IgD-negative memory B cell (primary cell): ENCODE data around the gene IFIT5. TPM values are rescaled to one million over a fixed set of nuclear protein-coding genes. Genes with fewer than 3 reads are reported as not detected.
"Not testable (repeated sequence)": the region's sequence is repeated elsewhere in the genome, so short reads cannot be mapped to it uniquely, and the experiment has no call there.

Experiments
- H3K27ac Mint-ChIP-seq, 3 donors: one replicate each; pipeline ENCODE4 v1.8.0; 2020 to 2022; ENCODE audit warnings: mild to moderate bottlenecking in 3 of 3, mixed read lengths in 3 of 3, moderate library complexity in 1 of 3
- H3K27me3 Mint-ChIP-seq: one replicate; pipeline ENCODE4 v1.8.0; 2021; ENCODE audit warnings: mixed read lengths
- H3K36me3 Mint-ChIP-seq: one replicate; pipeline ENCODE4 v1.8.0; 2020; ENCODE audit warnings: mild to moderate bottlenecking, mixed read lengths
- H3K4me1 Mint-ChIP-seq, 3 donors: one replicate each; pipeline ENCODE4 v1.8.0; 2020 to 2022; ENCODE audit warnings: mixed read lengths in 3 of 3, mild to moderate bottlenecking in 1 of 3
- H3K4me3 Mint-ChIP-seq, 4 donors: one replicate each; pipeline ENCODE4 v1.8.0; 2020 to 2022; ENCODE audit warnings: mild to moderate bottlenecking in 4 of 4, mixed read lengths in 4 of 4, moderate library complexity in 3 of 4
- H3K9me3 Mint-ChIP-seq, 3 donors: one replicate each; pipeline ENCODE4 v1.8.0; 2020 to 2021; ENCODE audit warnings: mixed read lengths in 3 of 3, mild to moderate bottlenecking in 1 of 3
- polyA plus RNA-seq: library from polyadenylated mRNA; unstranded; fragments of 300-500 nt; fragmentation: Illumina TruSeq; gene quantifications from one replicate; pipeline ENCODE4 v1.2.3, GENCODE V29; 2021

IFIT5 gene
- polyA plus RNA-seq, 1 donor from 2014 or later: 17.3 TPM

DNA sequence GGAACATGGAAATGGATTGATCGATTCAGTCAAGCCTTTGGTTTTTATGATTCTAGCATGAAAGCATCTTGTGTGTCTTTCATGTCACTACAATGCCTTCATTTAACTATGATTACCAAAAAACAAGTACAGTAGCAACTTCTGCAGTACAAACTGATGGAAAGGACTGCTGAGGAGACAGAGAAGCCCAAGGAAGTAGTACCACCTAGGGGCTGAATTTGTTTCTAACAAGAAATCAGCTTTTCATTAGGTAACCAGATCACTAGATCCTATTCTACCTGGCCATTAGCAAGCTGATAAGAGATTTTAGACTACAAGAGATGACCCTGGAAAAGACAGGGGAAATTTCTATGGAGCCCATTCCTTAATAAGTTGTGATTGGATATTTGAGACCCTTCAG lies 25.1 kb upstream of the IFIT5 start:
- no peak overlapping the region for H3K27ac Mint-ChIP-seq
- H3K36me3 Mint-ChIP-seq: no peaks in the 10 kb centered on the region
- peaks cover 25 to 34% (median 28%) of the 10 kb centered on the region in 3 donors for H3K4me1 Mint-ChIP-seq
- no peaks in the 10 kb centered on the region for H3K27me3 Mint-ChIP-seq
- no peaks in the 10 kb centered on the region for H3K9me3 Mint-ChIP-seq
- H3K4me3 Mint-ChIP-seq: no peak overlapping the region

GRCh38 chr10:89390476-89391225 lies 23.7 kb upstream of the IFIT5 start:
- H3K4me1 Mint-ChIP-seq: peaks cover 16 to 29% (median 24%) of the 10 kb centered on the region in 3 donors
- peaks cover 5% of the 10 kb centered on the region for H3K36me3 Mint-ChIP-seq
- H3K9me3 Mint-ChIP-seq: no peaks in the 10 kb centered on the region
- H3K27ac Mint-ChIP-seq: no peak overlapping the region
- no peaks in the 10 kb centered on the region for H3K27me3 Mint-ChIP-seq
- H3K4me3 Mint-ChIP-seq: peak overlapping the region in 2 of 4 donors; percentile 12 to 41

DNA sequence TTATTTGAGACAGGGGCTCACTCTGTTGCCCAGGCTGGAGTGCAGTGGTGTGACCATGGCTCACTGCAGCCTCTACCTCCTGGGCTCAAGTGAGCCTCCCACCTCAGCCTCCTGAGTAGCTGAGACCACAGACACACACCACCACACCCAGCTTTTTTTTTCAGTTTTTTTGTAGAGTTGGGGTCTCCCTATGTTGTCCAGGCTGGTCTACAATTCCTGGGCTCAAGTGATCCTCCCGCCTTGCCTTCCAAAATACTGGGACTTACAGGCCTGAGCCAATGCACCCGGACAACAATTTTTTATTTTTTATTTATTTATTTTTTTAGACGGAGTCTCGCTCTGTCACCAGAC lies 23.2 kb upstream of the IFIT5 start:
- H3K27ac Mint-ChIP-seq, H3K36me3 Mint-ChIP-seq, H3K9me3 Mint-ChIP-seq, H3K27me3 Mint-ChIP-seq: not testable (repeated sequence)
- H3K4me1 Mint-ChIP-seq: peaks cover 16 to 29% (median 24%) of the 10 kb centered on the region in 3 donors
- H3K4me3 Mint-ChIP-seq: peak overlapping the region in 1 of 4 donors; percentile 41

DNA sequence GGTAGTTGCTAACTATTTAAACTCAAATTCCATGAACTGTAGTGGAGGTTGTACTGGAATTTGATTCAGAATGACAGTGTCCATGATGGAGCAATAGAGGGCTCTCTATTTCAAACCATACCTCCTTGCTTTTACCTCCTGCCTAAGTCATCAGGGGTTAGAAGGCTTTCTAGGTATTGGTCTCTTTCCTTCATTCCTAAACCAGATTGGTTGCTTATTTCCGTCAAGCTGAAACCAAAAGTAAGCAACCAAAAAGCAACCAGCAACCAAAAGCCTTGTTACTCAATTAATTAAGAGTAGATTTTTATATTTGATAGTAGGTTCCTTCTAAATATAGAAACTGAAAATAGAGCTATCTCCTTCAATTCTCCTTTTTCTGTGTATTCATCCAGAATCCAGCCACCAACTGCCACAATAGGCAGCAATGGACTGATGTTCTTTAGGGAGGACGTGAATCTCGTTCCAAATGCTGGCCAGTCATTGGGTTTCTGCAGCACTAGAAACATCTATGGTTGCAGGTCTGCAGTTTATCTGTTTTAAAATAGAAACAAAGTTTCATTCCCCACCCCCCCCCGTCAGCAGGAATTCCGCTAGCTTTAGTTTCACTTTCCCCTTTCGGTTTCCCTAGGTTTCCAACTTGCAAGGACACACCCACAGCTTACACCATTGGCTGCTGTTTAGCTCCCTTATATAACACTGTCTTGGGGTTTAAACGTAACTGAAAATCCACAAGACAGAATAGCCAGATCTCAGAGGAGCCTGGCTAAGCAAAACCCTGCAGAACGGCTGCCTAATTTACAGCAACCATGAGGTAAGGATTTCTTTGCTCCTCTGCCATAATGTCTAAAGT lies 22.2 kb upstream of the IFIT5 start, which contains the start of gene IFIT1:
Gene IFIT1, plus strand, starts transcription at position 717 of the 850 bp plus-strand sequence. Its CDS starts 90 bp downstream, at position 807.
- H3K36me3 Mint-ChIP-seq: peaks cover 7% of the 10 kb centered on the region
- H3K4me1 Mint-ChIP-seq: peaks cover 16 to 29% (median 24%) of the 10 kb centered on the region in 3 donors
- H3K27ac Mint-ChIP-seq: peak within 1 kb of the TSS; percentile 55 to 95 (median 84)
- H3K9me3 Mint-ChIP-seq: no peaks in the 10 kb centered on the region
- H3K27me3 Mint-ChIP-seq: no peaks in the 10 kb centered on the region
- peak within 1 kb of the TSS; percentile 83 to 95 (median 90) for H3K4me3 Mint-ChIP-seq

DNA sequence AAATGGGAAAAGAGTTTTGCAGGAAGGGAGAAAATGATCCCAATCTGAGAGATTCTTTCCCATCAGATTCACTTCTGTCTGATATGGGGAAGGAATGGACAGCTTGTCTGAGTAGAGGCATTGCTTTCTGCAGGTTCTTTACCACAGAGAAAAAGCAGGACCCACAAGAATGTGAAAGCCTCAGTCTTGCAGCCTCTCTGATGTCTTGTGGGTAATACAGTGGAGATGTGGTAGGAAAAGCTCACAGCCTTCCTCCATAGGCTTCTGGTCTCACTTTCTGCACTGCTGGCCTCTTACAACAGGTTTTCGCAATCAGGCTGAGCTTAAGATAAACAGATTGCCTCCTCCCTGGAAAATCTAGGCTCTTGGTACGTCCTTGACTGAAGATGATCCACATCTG lies 21.4 kb upstream of the IFIT5 start:
- Mint-ChIP-seq H3K9me3 (no peaks in the 10 kb centered on the region), H3K4me3 (peak overlapping the region; percentile 83 to 95 (median 90)), H3K27me3 (no peaks in the 10 kb centered on the region), H3K36me3 (peaks cover 7% of the 10 kb centered on the region), H3K4me1 (peaks cover 14 to 29% (median 24%) of the 10 kb centered on the region in 3 donors), H3K27ac (peak overlapping the region; percentile 55 to 95 (median 84))

DNA sequence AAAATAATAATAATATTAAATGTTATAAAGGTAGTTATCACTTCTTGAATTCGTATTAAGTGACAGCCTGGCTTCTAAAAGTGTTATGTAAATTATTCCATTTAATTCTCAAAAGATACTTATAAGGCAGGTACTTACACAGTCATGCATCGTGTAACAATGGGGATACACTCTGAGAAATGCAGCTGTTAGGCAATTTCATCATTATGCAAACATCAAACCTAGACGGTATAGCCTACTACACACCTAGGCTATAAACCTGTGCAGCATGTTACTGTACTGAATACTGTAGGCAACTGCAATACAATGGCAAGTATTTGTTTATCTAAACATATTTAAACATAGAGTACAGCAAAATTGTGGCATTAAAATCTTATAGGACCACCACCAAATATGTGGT lies 20.5 kb upstream of the IFIT5 start:
- Mint-ChIP-seq H3K36me3 (peaks cover 8% of the 10 kb centered on the region), H3K4me3 (peak overlapping the region in 2 of 4 donors; percentile 60 to 85), H3K27ac (peak overlapping the region in 1 of 3 donors; percentile 16), H3K9me3 (no peaks in the 10 kb centered on the region), H3K4me1 (peaks cover 14 to 32% (median 25%) of the 10 kb centered on the region in 3 donors), H3K27me3 (no peaks in the 10 kb centered on the region)

DNA sequence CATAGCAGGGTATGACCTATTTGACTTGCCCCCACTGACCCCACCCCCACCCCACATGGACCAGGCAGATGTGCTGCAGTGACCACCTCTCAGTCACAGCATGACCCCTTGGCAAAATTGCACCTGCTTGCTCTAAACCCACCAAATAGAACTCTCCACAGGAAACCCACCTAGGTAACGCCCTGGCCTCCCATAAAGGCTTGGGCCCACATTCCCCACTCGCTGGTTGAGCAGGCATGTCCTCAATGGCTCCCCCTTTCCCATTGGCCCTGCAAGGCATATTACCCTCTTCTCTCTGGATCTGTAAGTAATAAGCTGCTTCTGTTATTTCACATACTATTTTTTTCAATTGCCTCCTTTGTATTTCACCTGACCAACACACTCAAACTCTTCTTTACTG lies 19.2 kb upstream of the IFIT5 start:
- Mint-ChIP-seq H3K4me3 (peak overlapping the region in 1 of 4 donors; percentile 41), H3K4me1 (peaks cover 14 to 36% (median 25%) of the 10 kb centered on the region in 3 donors), H3K9me3 (no peaks in the 10 kb centered on the region), H3K27ac (peak overlapping the region in 1 of 3 donors; percentile 4), H3K27me3 (no peaks in the 10 kb centered on the region), H3K36me3 (peaks cover 8% of the 10 kb centered on the region)

DNA sequence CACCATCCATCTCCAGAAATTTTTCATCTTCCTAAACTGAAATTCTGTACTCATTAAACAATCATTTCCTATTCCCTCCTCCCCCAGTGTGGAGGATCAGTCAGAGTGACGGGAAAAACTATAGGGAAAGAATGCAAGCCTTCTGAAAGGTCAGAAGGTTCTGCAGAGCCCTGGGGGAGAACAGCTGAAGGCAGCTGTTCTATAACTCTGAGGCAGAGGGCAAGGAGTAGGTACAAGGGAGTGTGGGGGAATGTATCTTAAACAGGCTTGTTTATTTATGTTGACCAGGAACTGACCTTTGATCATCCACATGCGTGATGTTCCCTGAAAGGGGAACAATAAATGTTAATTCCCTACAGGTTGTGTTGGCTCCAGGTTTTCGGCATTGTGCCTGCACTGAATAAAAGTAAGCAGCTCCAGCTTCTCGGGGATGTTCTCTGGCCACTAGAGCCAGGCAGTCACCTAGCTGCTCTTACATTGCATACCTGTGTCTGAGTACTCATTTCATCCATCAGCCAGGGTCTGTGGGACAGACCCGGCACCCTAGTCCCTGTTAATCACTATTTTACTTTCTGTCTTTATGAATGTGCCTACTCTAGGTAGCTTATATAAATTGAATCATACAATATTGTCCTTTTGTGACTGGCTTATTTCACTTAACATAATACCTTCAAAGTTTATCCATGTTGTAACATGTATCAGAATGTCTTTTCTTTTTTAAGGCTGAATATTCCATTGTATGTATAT lies 16.2 kb upstream of the IFIT5 start:
- no peak overlapping the region for H3K4me3 Mint-ChIP-seq
- H3K36me3 Mint-ChIP-seq: peaks cover 8% of the 10 kb centered on the region
- no peaks in the 10 kb centered on the region for H3K9me3 Mint-ChIP-seq
- no peak overlapping the region for H3K27ac Mint-ChIP-seq
- H3K4me1 Mint-ChIP-seq: peaks cover 8 to 18% (median 13%) of the 10 kb centered on the region in 3 donors
- H3K27me3 Mint-ChIP-seq: no peaks in the 10 kb centered on the region

GRCh38 chr10:89399956-89400355 lies 14.4 kb upstream of the IFIT5 start:
- no peaks in the 10 kb centered on the region for H3K9me3 Mint-ChIP-seq
- H3K27ac Mint-ChIP-seq: no peak overlapping the region
- no peak overlapping the region for H3K4me3 Mint-ChIP-seq
- H3K4me1 Mint-ChIP-seq: peaks cover 1 to 12% (median 9%) of the 10 kb centered on the region in 3 donors
- no peaks in the 10 kb centered on the region for H3K27me3 Mint-ChIP-seq
- peaks cover 11% of the 10 kb centered on the region for H3K36me3 Mint-ChIP-seq

DNA sequence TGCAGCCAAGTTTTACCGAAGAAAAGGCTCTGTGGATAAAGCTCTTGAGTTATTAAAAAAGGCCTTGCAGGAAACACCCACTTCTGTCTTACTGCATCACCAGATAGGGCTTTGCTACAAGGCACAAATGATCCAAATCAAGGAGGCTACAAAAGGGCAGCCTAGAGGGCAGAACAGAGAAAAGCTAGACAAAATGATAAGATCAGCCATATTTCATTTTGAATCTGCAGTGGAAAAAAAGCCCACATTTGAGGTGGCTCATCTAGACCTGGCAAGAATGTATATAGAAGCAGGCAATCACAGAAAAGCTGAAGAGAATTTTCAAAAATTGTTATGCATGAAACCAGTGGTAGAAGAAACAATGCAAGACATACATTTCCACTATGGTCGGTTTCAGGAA lies 11.3 kb upstream of the IFIT5 start:
- H3K4me3 Mint-ChIP-seq: no peak overlapping the region
- no peaks in the 10 kb centered on the region for H3K9me3 Mint-ChIP-seq
- H3K36me3 Mint-ChIP-seq: peaks cover 12% of the 10 kb centered on the region
- H3K27me3 Mint-ChIP-seq: no peaks in the 10 kb centered on the region
- no peak overlapping the region for H3K27ac Mint-ChIP-seq
- H3K4me1 Mint-ChIP-seq: peaks cover 0 to 7% (median 5%) of the 10 kb centered on the region in 3 donors

DNA sequence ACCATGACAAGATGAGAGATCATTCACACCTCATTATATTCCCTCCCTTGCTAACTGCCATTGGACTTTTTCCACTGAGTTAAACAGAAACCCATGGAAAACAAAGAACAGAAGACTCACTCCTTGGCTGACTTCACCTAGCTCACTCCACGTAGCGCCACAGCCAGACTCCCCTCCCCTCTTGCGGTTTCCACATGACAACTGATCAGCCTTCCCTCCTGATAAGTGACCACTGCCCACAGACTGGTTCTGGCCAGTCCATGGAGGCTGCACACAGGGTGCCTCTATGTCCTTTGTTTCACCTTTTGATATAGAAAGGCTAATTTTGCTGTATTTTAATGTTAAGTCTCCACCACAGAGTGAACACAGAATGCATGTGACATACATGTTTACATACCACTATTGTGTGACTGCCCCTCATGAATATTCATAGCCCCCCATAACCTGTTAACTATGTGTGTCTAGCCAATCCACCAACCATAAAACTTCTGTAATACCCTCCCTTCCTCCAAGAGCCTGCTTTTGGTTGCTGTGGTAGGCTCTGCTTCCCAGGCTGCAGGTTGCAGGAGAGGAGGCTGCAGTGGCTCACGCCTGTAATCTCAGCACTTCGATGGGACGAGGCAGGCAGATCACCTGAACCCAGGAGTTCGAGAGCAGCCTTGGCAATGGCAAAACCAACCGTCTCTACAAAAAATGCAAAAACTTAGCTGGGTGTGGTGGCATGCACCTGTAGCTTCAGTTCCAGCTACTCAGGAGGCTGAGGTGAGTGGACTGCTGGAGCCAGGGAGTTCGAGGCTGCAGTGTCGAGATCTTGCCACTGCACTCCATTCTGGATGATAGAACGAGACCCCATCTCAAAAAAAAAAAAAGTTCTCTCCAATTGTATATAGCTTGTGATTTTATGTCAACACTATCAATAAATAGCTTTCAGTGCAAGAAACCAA lies 10.0 kb upstream of the IFIT5 start:
- Mint-ChIP-seq H3K27me3 (no peaks in the 10 kb centered on the region), H3K9me3 (no peaks in the 10 kb centered on the region), H3K36me3 (peaks cover 10% of the 10 kb centered on the region), H3K27ac (no peak overlapping the region), H3K4me1 (peaks cover 0 to 3% (median 0%) of the 10 kb centered on the region in 3 donors), H3K4me3 (no peak overlapping the region)

DNA sequence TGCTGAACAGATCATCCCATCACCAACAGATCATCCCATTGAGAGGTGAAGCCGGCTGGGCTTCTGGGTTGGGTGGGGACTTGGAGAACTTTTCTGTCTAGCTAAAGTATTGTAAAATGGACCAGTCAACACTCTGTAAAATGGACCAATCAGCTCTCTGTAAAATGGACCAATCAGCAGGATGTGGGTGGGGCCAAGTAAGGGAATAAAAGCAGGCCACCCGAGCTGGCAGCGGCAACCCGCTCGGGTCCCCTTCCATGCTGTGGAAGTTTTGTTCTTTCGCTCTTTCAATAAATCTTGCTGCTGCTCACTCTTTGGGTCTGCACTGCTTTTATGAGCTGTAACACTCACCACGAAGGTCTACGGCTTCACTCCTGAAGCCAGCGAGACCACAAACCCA lies 8.2 kb upstream of the IFIT5 start:
- H3K9me3 Mint-ChIP-seq, H3K27me3 Mint-ChIP-seq, H3K4me3 Mint-ChIP-seq, H3K4me1 Mint-ChIP-seq: not testable (repeated sequence)
- Mint-ChIP-seq H3K27ac (peak overlapping the region in 1 of 3 donors; percentile 33), H3K36me3 (peaks cover 10% of the 10 kb centered on the region)

DNA sequence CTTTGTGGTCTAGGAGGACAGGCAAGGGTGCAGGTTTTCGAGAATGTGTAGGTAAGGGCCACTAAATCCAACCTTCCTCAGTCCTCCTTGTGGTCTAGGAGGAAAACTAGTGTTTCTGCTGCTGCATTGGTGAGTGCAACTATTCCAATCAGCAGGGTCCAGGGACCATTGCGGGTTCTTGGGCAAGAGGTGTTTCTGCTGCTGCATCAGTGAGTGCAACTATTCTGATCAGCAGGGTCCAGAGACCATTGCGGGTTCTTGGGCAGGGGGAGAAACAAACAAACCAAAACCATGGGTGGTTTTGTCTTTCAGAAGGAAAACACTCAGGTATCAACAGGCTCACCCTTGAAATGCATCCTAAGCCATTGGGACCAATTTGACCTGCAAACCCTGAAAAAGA lies 6.6 kb upstream of the IFIT5 start:
- H3K27ac Mint-ChIP-seq, H3K4me1 Mint-ChIP-seq, H3K4me3 Mint-ChIP-seq, H3K9me3 Mint-ChIP-seq, H3K27me3 Mint-ChIP-seq: not testable (repeated sequence)
- H3K36me3 Mint-ChIP-seq: peaks cover 10% of the 10 kb centered on the region

GRCh38 chr10:89409282-89409681 lies 5.1 kb upstream of the IFIT5 start:
- H3K4me3 Mint-ChIP-seq, H3K27me3 Mint-ChIP-seq, H3K27ac Mint-ChIP-seq, H3K4me1 Mint-ChIP-seq, H3K9me3 Mint-ChIP-seq: not testable (repeated sequence)
- peaks cover 10% of the 10 kb centered on the region for H3K36me3 Mint-ChIP-seq
